Keratinocyte (primary cell): ENCODE results near the gene CCDC69. TPM values are rescaled to one million over a fixed set of nuclear protein-coding genes. Genes with fewer than 3 reads are reported as not detected.

ENCODE experiments used
- DNase-seq: peaks from one replicate; pipeline ENCODE4 v3.0.0-alpha.2; 2011; ENCODE audit warnings: low read depth, missing footprints, low spot score
- FAIRE-seq: peaks from 2 replicates; lab custom pipeline; 2011; peaks lifted over from hg19 to GRCh38; lab: Jason Lieb, UNC
- H2AFZ ChIP-seq: 2 replicates; pipeline ENCODE4 v1.6.0; 2012; ENCODE audit warnings: low read length, control low read depth, inconsistent platforms; ENCODE audit not compliant: control insufficient read depth
- H3K27ac ChIP-seq: 2 replicates; pipeline ENCODE4 v1.5.1; 2011; ENCODE audit warnings: low read length; ENCODE audit not compliant: control insufficient read depth, insufficient read depth
- H3K27me3 ChIP-seq: 3 replicates; pipeline ENCODE4 v1.6.0; 2011; ENCODE audit warnings: low read length; ENCODE audit not compliant: control insufficient read depth, insufficient read depth; ENCODE audit errors: extremely low read depth
- H3K36me3 ChIP-seq, 2 experiments: 2 replicates in 1 of 2; 3 replicates in 1 of 2; pipeline ENCODE4 v1.5.1; 2011; ENCODE audit warnings: low read length in 2 of 2, mild to moderate bottlenecking in 1 of 2; ENCODE audit not compliant: control insufficient read depth in 2 of 2, insufficient read depth in 2 of 2; ENCODE audit errors: extremely low read depth in 1 of 2
- H3K4me1 ChIP-seq: 3 replicates; pipeline ENCODE4 v1.5.1; 2011; ENCODE audit warnings: low read length; ENCODE audit not compliant: control insufficient read depth, insufficient read depth; ENCODE audit errors: extremely low read depth
- H3K4me2 ChIP-seq: 3 replicates; pipeline ENCODE4 v1.6.0; 2011; ENCODE audit warnings: low read depth, low read length; ENCODE audit not compliant: control insufficient read depth, insufficient read depth; ENCODE audit errors: extremely low read depth
- H3K4me3 ChIP-seq, 3 experiments: fragments of 200-600 bp in 1 of 3; sonication (generic) in 1 of 3; 2 replicates in 2 of 3; 3 replicates in 1 of 3; pipeline ENCODE4 v1.5.1; 2011 to 2016; ENCODE audit warnings: low read length in 3 of 3, mild to moderate bottlenecking in 3 of 3, control low read depth in 2 of 3, inconsistent platforms in 1 of 3, low read depth in 1 of 3, mixed read lengths in 1 of 3, mixed run types in 1 of 3, moderate library complexity in 1 of 3; ENCODE audit not compliant: control insufficient read depth in 2 of 3, insufficient read depth in 2 of 3; ENCODE audit errors: extremely low read depth in 1 of 3
- H3K79me2 ChIP-seq: 2 replicates; pipeline ENCODE4 v1.6.0; 2012; ENCODE audit warnings: low read length; ENCODE audit not compliant: control insufficient read depth, insufficient read depth
- H3K9ac ChIP-seq: 3 replicates; pipeline ENCODE4 v1.6.0; 2011; ENCODE audit warnings: low read length; ENCODE audit not compliant: control insufficient read depth, insufficient read depth; ENCODE audit errors: extremely low read depth
- H3K9me1 ChIP-seq: 3 replicates; pipeline ENCODE4 v1.6.0; 2011; ENCODE audit warnings: low read length; ENCODE audit not compliant: control insufficient read depth, insufficient read depth; ENCODE audit errors: extremely low read depth
- H3K9me3 ChIP-seq: 2 replicates; pipeline ENCODE4 v1.5.1; 2012; ENCODE audit warnings: low read depth, low read length; ENCODE audit not compliant: control insufficient read depth
- H4K20me1 ChIP-seq: 3 replicates; pipeline ENCODE4 v1.6.0; 2011; ENCODE audit warnings: low read length; ENCODE audit not compliant: control insufficient read depth, insufficient read depth; ENCODE audit errors: extremely low read depth
- CTCF ChIP-seq, 3 experiments: IDR thresholded peaks in 1 of 3; conservative IDR thresholded peaks in 1 of 3; optimal IDR thresholded peaks in 1 of 3; 2 replicates in 2 of 3; 3 replicates in 1 of 3; pipeline versions ENCODE3 to v1.5.1; 2011; ENCODE audit warnings: low read length in 3 of 3, mild to moderate bottlenecking in 3 of 3, moderate library complexity in 2 of 3, control low read depth in 1 of 3, inconsistent platforms in 1 of 3; ENCODE audit not compliant: insufficient read depth in 2 of 3; ENCODE audit errors: extremely low read depth in 1 of 3
- EZH2 ChIP-seq: IDR thresholded peaks from one replicate; pipeline ENCODE4 v1.6.1; 2012; ENCODE audit warnings: inconsistent platforms, mild to moderate bottlenecking, low read length, moderate library complexity
- dilution Hi-C: fragments of 300-500 bp; cut with MboI; formaldehyde crosslinking; loops from one replicate; pipeline ENCODE4 v1.7.0; 2020; ENCODE audit warnings: low sequenced_read_pairs; ENCODE audit not compliant: extremely low pct_ligation_motif_present
- polyA plus RNA-seq, 5 experiments: library from polyadenylated mRNA; depleted of rRNA in 3 of 5; stranded (reverse) in 3 of 5; stranded (forward) in 1 of 5; unstranded in 1 of 5; fragments of >200 nt; gene quantifications; 1 replicate in 1 of 5; 2 replicates in 3 of 5; 3 replicates in 1 of 5; pipeline versions ENCODE4 v1.2.1 to v1.2.3, GENCODE V29; 2011 to 2012; ENCODE audit warnings: missing spikeins in 2 of 5, low read depth in 1 of 5, low replicate concordance in 1 of 5

CCDC69 gene
- polyA plus RNA-seq, 1 donor (not counting 4 experiments of a cell fraction or from before 2014, with no cell fraction given): 4.1 TPM

GRCh38 chr5:151191661-151192060 is 32.2 kb downstream of the CCDC69 start:
- Histone ChIP-seq H4K20me1 (no peaks in the 10 kb centered on the region), H3K79me2 (no peaks in the 10 kb centered on the region), H3K4me3 (no peak overlapping the region), H3K4me1 (no peaks in the 10 kb centered on the region), H2AFZ (no peak overlapping the region), H3K9ac (no peak overlapping the region), H3K36me3 (no peaks in the 10 kb centered on the region), H3K27me3 (no peaks in the 10 kb centered on the region), H3K27ac (no peak overlapping the region), H3K4me2 (no peak overlapping the region), H3K9me1 (no peaks in the 10 kb centered on the region), H3K9me3 (no peaks in the 10 kb centered on the region)
- dilution Hi-C loops: no loop called here
- TF ChIP-seq EZH2: no peak
- no peak for TF ChIP-seq CTCF (optimal IDR thresholded peaks at IDR 0.05 in 1 of 3, IDR thresholded peaks at IDR 0.05 in 1 of 3, conservative IDR thresholded peaks at IDR 0.05 in 1 of 3; ENCODE audit: extremely low read depth in 1 of 3, insufficient read depth in 2 of 3, low read length in 3 of 3)
- FAIRE-seq (no peak), DNase-seq (no peak)

GRCh38 chr5:151189151-151189550 is 34.7 kb downstream of the CCDC69 start:
- H3K4me2 ChIP-seq: no peak overlapping the region
- no peak overlapping the region for H2AFZ ChIP-seq
- H3K27me3 ChIP-seq: no peaks in the 10 kb centered on the region
- H3K36me3 ChIP-seq: no peaks in the 10 kb centered on the region
- no peak for DNase-seq
- no peaks in the 10 kb centered on the region for H3K4me1 ChIP-seq
- dilution Hi-C loops: no loop called here
- no peaks in the 10 kb centered on the region for H4K20me1 ChIP-seq
- no peak overlapping the region for H3K4me3 ChIP-seq
- H3K79me2 ChIP-seq: no peaks in the 10 kb centered on the region
- no peaks in the 10 kb centered on the region for H3K9me3 ChIP-seq
- no peak overlapping the region for H3K27ac ChIP-seq
- H3K9ac ChIP-seq: no peak overlapping the region
- FAIRE-seq: no peak
- H3K9me1 ChIP-seq: no peaks in the 10 kb centered on the region
- TF ChIP-seq EZH2: no peak
- no peak for TF ChIP-seq CTCF (optimal IDR thresholded peaks at IDR 0.05 in 1 of 3, IDR thresholded peaks at IDR 0.05 in 1 of 3, conservative IDR thresholded peaks at IDR 0.05 in 1 of 3; ENCODE audit: extremely low read depth in 1 of 3, insufficient read depth in 2 of 3, low read length in 3 of 3)
